ENCODE measurements around the gene ARV1.

ARV1 gene

GRCh38 chr1:230948903-230949302 lies 30.0 kb upstream of the ARV1 start:
- no peaks in the 10 kb centered on the region for H3K9me3 ChIP-seq (ENCODE audit: control insufficient read depth, insufficient read depth, low read length)
- no peak overlapping the region for H3K9ac ChIP-seq (ENCODE audit: low read depth, low read length)
- H3K27me3 ChIP-seq (ENCODE audit: control insufficient read depth, insufficient read depth, low read length): no peaks in the 10 kb centered on the region
- no peak overlapping the region for H3K27ac ChIP-seq (ENCODE audit: low read depth, low read length)
- no peaks in the 10 kb centered on the region for H3K4me1 ChIP-seq (ENCODE audit: control insufficient read depth, insufficient read depth, low read length)
- peaks cover 5% of the 10 kb centered on the region; the same call in 1 of the 2 replicates for H3K36me3 ChIP-seq (ENCODE audit: control insufficient read depth, insufficient read depth, low read length)
- no peak overlapping the region for H3K4me3 ChIP-seq (ENCODE audit: low read depth, low read length)

- Histone ChIP-seq H3K4me1 (ENCODE audit: control insufficient read depth, insufficient read depth, low read length) (no peaks in the 10 kb centered on the region), H3K27me3 (ENCODE audit: control insufficient read depth, insufficient read depth, low read length) (no peaks in the 10 kb centered on the region), H3K36me3 (ENCODE audit: control insufficient read depth, insufficient read depth, low read length) (no peaks in the 10 kb centered on the region; the same call in 1 of the 2 replicates), H3K9ac (ENCODE audit: low read depth, low read length) (no peak overlapping the region), H3K4me3 (ENCODE audit: low read depth, low read length) (no peak overlapping the region), H3K9me3 (ENCODE audit: control insufficient read depth, insufficient read depth, low read length) (no peaks in the 10 kb centered on the region), H3K27ac (ENCODE audit: low read depth, low read length) (no peak overlapping the region)
These were observed 28.5 kb upstream of the ARV1 start for GRCh38 chr1:230950404-230950803.

DNA sequence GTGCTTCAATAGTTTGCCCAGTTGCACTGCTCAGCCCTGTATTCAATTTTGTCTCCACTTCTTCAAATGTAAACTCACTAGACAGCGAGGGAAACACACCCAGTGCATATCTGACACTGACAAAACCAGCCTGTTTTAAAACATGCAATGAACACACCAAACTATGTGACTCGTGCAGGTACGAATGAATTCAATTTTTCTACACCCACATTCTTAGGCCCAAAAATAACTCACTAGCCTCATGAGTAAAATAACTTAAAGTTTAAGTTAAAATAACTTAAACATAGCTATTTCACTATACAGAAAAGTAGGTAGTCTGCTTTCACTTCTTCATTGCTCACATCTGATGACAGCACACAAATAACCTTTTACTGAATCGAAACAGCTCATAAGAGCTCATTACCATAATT lies 21.3 kb upstream of the ARV1 start:
- no peaks in the 10 kb centered on the region for H3K27me3 ChIP-seq (ENCODE audit: control insufficient read depth, insufficient read depth, low read length)
- no peak overlapping the region for H3K9ac ChIP-seq (ENCODE audit: low read depth, low read length)
- no peaks in the 10 kb centered on the region for H3K9me3 ChIP-seq (ENCODE audit: control insufficient read depth, insufficient read depth, low read length)
- no peaks in the 10 kb centered on the region for H3K4me1 ChIP-seq (ENCODE audit: control insufficient read depth, insufficient read depth, low read length)
- no peak overlapping the region for H3K27ac ChIP-seq (ENCODE audit: low read depth, low read length)
- H3K4me3 ChIP-seq (ENCODE audit: low read depth, low read length): no peak overlapping the region
- H3K36me3 ChIP-seq (ENCODE audit: control insufficient read depth, insufficient read depth, low read length): no peaks in the 10 kb centered on the region; the same call in 1 of the 2 replicates

DNA sequence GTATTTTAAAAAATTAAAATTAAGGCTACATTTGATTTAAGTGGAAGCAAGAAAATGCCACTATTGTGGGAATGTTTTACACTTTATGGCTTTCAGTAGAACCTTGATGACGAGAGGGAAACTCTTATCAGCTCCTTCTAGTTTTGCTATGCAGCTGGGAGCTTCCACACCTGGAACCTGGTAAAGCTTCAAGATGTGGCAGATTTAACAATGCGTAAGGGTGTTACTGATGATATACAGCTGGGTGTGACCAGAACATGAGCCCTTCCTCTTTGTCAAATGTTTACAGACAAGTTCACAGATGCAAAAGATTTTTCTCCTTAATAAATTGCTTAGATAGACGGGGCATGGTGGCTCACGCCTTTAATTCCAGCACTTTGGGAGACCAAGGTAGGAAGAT lies 20.5 kb upstream of the ARV1 start:
- Histone ChIP-seq H3K4me1 (ENCODE audit: control insufficient read depth, insufficient read depth, low read length) (no peaks in the 10 kb centered on the region), H3K9me3 (ENCODE audit: control insufficient read depth, insufficient read depth, low read length) (no peaks in the 10 kb centered on the region), H3K9ac (ENCODE audit: low read depth, low read length) (no peak overlapping the region), H3K36me3 (ENCODE audit: control insufficient read depth, insufficient read depth, low read length) (no peaks in the 10 kb centered on the region; the same call in 1 of the 2 replicates), H3K27me3 (ENCODE audit: control insufficient read depth, insufficient read depth, low read length) (no peaks in the 10 kb centered on the region), H3K4me3 (ENCODE audit: low read depth, low read length) (no peak overlapping the region), H3K27ac (ENCODE audit: low read depth, low read length) (no peak overlapping the region)

- Histone ChIP-seq H3K9ac (ENCODE audit: low read depth, low read length) (no peak overlapping the region), H3K27ac (ENCODE audit: low read depth, low read length) (no peak overlapping the region), H3K4me1 (ENCODE audit: control insufficient read depth, insufficient read depth, low read length) (no peaks in the 10 kb centered on the region), H3K36me3 (ENCODE audit: control insufficient read depth, insufficient read depth, low read length) (no peaks in the 10 kb centered on the region), H3K4me3 (ENCODE audit: low read depth, low read length) (no peak overlapping the region), H3K9me3 (ENCODE audit: control insufficient read depth, insufficient read depth, low read length) (no peaks in the 10 kb centered on the region), H3K27me3 (ENCODE audit: control insufficient read depth, insufficient read depth, low read length) (no peaks in the 10 kb centered on the region)
These were observed 14.0 kb upstream of the ARV1 start for GRCh38 chr1:230964896-230965295.

- Histone ChIP-seq H3K27me3 (ENCODE audit: control insufficient read depth, insufficient read depth, low read length) (no peaks in the 10 kb centered on the region), H3K27ac (ENCODE audit: low read depth, low read length) (no peak overlapping the region), H3K9me3 (ENCODE audit: control insufficient read depth, insufficient read depth, low read length) (no peaks in the 10 kb centered on the region), H3K36me3 (ENCODE audit: control insufficient read depth, insufficient read depth, low read length) (no peaks in the 10 kb centered on the region), H3K9ac (ENCODE audit: low read depth, low read length) (no peak overlapping the region), H3K4me1 (ENCODE audit: control insufficient read depth, insufficient read depth, low read length) (no peaks in the 10 kb centered on the region), H3K4me3 (ENCODE audit: low read depth, low read length) (no peak overlapping the region)
These were observed 13.4 kb upstream of the ARV1 start for GRCh38 chr1:230965535-230965934.

DNA sequence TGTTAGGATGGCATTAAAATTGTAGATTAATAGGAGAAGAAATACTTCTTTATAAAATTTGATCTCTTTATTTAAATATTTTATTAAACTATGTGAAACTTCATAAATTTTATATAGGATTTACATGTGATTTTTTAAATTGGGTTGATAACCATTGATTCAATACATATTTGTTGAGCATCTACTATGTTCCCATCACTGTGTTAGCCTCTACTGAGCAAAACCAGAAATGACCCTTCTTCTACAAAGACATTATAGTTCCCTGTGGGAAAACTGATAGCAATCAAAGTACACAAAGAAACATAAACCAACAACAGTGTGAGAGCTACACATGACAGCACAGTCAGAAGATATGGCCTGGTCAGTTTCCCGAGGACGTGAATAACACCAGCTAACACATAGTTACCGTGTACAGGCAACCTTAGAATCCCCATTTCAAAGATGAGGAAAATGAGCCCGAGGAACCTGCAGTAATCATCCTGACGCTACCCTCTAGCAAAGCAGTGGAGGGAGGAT lies 12.5 kb upstream of the ARV1 start:
- H3K9ac ChIP-seq (ENCODE audit: low read depth, low read length): no peak overlapping the region
- no peaks in the 10 kb centered on the region for H3K4me1 ChIP-seq (ENCODE audit: control insufficient read depth, insufficient read depth, low read length)
- H3K36me3 ChIP-seq (ENCODE audit: control insufficient read depth, insufficient read depth, low read length): no peaks in the 10 kb centered on the region
- no peak overlapping the region for H3K4me3 ChIP-seq (ENCODE audit: low read depth, low read length)
- no peaks in the 10 kb centered on the region for H3K9me3 ChIP-seq (ENCODE audit: control insufficient read depth, insufficient read depth, low read length)
- no peaks in the 10 kb centered on the region for H3K27me3 ChIP-seq (ENCODE audit: control insufficient read depth, insufficient read depth, low read length)
- H3K27ac ChIP-seq (ENCODE audit: low read depth, low read length): no peak overlapping the region

- Histone ChIP-seq H3K27ac (ENCODE audit: low read depth, low read length) (no peak overlapping the region), H3K4me1 (ENCODE audit: control insufficient read depth, insufficient read depth, low read length) (no peaks in the 10 kb centered on the region), H3K9me3 (ENCODE audit: control insufficient read depth, insufficient read depth, low read length) (no peaks in the 10 kb centered on the region), H3K36me3 (ENCODE audit: control insufficient read depth, insufficient read depth, low read length) (no peaks in the 10 kb centered on the region), H3K27me3 (ENCODE audit: control insufficient read depth, insufficient read depth, low read length) (no peaks in the 10 kb centered on the region), H3K4me3 (ENCODE audit: low read depth, low read length) (no peak overlapping the region), H3K9ac (ENCODE audit: low read depth, low read length) (no peak overlapping the region)
These were observed 8.5 kb upstream of the ARV1 start for GRCh38 chr1:230970432-230970831.

DNA sequence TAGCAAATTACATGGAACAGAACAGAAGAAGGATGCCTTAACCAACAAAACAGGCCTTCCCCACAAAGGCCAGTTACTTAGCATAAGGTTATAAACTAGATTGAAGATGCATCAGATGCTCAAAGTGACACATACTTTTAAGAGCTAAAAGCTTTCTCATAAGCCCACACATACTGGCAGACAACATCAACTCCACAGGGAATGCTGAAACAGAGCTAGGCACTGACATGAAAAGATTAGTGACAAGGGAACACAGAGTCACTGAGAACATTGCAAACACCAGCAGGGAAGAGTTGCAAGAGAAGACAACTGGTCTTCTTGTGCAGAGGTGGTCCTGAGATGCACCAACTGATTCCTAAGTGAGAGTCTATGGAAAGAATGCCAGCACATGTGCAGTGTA lies 7.1 kb upstream of the ARV1 start:
- Histone ChIP-seq H3K9me3 (ENCODE audit: control insufficient read depth, insufficient read depth, low read length) (no peaks in the 10 kb centered on the region), H3K36me3 (ENCODE audit: control insufficient read depth, insufficient read depth, low read length) (no peaks in the 10 kb centered on the region; the same call in 1 of the 2 replicates), H3K27me3 (ENCODE audit: control insufficient read depth, insufficient read depth, low read length) (no peaks in the 10 kb centered on the region), H3K4me3 (ENCODE audit: low read depth, low read length) (no peak overlapping the region), H3K27ac (ENCODE audit: low read depth, low read length) (no peak overlapping the region), H3K9ac (ENCODE audit: low read depth, low read length) (no peak overlapping the region), H3K4me1 (ENCODE audit: control insufficient read depth, insufficient read depth, low read length) (no peaks in the 10 kb centered on the region)

GRCh38 chr1:230972855-230973271 lies 6.0 kb upstream of the ARV1 start:
- no peaks in the 10 kb centered on the region for H3K9me3 ChIP-seq (ENCODE audit: control insufficient read depth, insufficient read depth, low read length)

GRCh38 chr1:230975636-230976035 lies 3.3 kb upstream of the ARV1 start:
- Histone ChIP-seq H3K4me1 (ENCODE audit: control insufficient read depth, insufficient read depth, low read length) (peaks cover 5% of the 10 kb centered on the region; the same call in 1 of the 2 replicates), H3K36me3 (ENCODE audit: control insufficient read depth, insufficient read depth, low read length) (no peaks in the 10 kb centered on the region; the same call in 1 of the 2 replicates), H3K9ac (ENCODE audit: low read depth, low read length) (no peak overlapping the region), H3K9me3 (ENCODE audit: control insufficient read depth, insufficient read depth, low read length) (no peaks in the 10 kb centered on the region), H3K4me3 (ENCODE audit: low read depth, low read length) (no peak overlapping the region), H3K27ac (ENCODE audit: low read depth, low read length) (no peak overlapping the region), H3K27me3 (ENCODE audit: control insufficient read depth, insufficient read depth, low read length) (no peaks in the 10 kb centered on the region; the same call in 1 of the 2 replicates)

More at GRCh38 chr1:230972855-230973271, 6.0 kb upstream of the ARV1 start:
- no peak overlapping the region for H3K27ac ChIP-seq (ENCODE audit: low read depth, low read length)
- H3K36me3 ChIP-seq (ENCODE audit: control insufficient read depth, insufficient read depth, low read length): no peaks in the 10 kb centered on the region; the same call in 1 of the 2 replicates
- no peak overlapping the region for H3K9ac ChIP-seq (ENCODE audit: low read depth, low read length)
- H3K4me1 ChIP-seq (ENCODE audit: control insufficient read depth, insufficient read depth, low read length): peaks cover 5% of the 10 kb centered on the region; the same call in 1 of the 2 replicates
- H3K4me3 ChIP-seq (ENCODE audit: low read depth, low read length): no peak overlapping the region
- H3K27me3 ChIP-seq (ENCODE audit: control insufficient read depth, insufficient read depth, low read length): no peaks in the 10 kb centered on the region
